GM12878 (cell line): Measurements from ENCODE around the gene SSRP1. TPM values are rescaled to one million over a fixed set of nuclear protein-coding genes. Genes with fewer than 3 reads are reported as not detected.

ENCODE experiments used
- ASH2L ChIP-seq: fragments of 300-600, 200-600 bp; sonication (generic); IDR thresholded peaks from 2 replicates; pipeline ENCODE4 v1.6.1; 2017; ENCODE audit warnings: low read depth, mild to moderate bottlenecking, borderline replicate concordance
- ATF7 ChIP-seq: fragments of 450-650 bp; IDR thresholded peaks from 2 replicates; pipeline ENCODE4 v1.6.1; 2016; ENCODE audit warnings: low read depth, mild to moderate bottlenecking
- BACH1 ChIP-seq: fragments of 450-650 bp; IDR thresholded peaks from 2 replicates; pipeline ENCODE4 v1.6.1; 2017; ENCODE audit warnings: mild to moderate bottlenecking, borderline replicate concordance
- CBX3 ChIP-seq: fragments of 200-600 bp; sonication (generic); IDR thresholded peaks from 2 replicates; pipeline ENCODE4 v1.6.1; 2016; ENCODE audit warnings: low read depth, borderline replicate concordance
- CEBPB ChIP-seq, 2 experiments: fragments of 150-350 bp in 1 of 2; IDR thresholded peaks; 2 replicates each; pipeline ENCODE4 v1.6.1; 2012 to 2014; ENCODE audit warnings: low read depth in 2 of 2, low read length in 2 of 2, borderline replicate concordance in 1 of 2, inconsistent platforms in 1 of 2
- CHD1 ChIP-seq: IDR thresholded peaks from 2 replicates; pipeline ENCODE4 v1.6.1; 2012; ENCODE audit warnings: low read depth, low read length, improper control_type of control experiment
- ELK1 ChIP-seq: IDR thresholded peaks from 2 replicates; pipeline ENCODE4 v1.6.1; 2012; ENCODE audit warnings: low read depth, low read length, improper control_type of control experiment
- HDGF ChIP-seq: fragments of 450-650 bp; IDR thresholded peaks from 2 replicates; pipeline ENCODE4 v1.6.1; 2016; ENCODE audit warnings: antibody characterized with exemption
- HSF1 ChIP-seq: fragments of 150-350 bp; IDR thresholded peaks from 2 replicates; pipeline ENCODE4 v1.6.1; 2014; ENCODE audit warnings: mild to moderate bottlenecking, low read depth, low read length
- IKZF2 ChIP-seq, 2 experiments: fragments of 450-650 bp; IDR thresholded peaks; 2 replicates each; pipeline ENCODE4 v1.6.1; 2017; ENCODE audit warnings: mild to moderate bottlenecking in 2 of 2, moderate library complexity in 2 of 2
- KDM1A ChIP-seq: fragments of 200-600 bp; sonication (generic); IDR thresholded peaks from 2 replicates; pipeline ENCODE4 v1.6.1; 2016; ENCODE audit warnings: borderline replicate concordance
- MLLT1 ChIP-seq: fragments of 450-650 bp; IDR thresholded peaks from 2 replicates; pipeline ENCODE4 v1.6.1; 2016; ENCODE audit warnings: mild to moderate bottlenecking
- NBN ChIP-seq: fragments of 450-650 bp; IDR thresholded peaks from 2 replicates; pipeline ENCODE4 v1.6.1; 2016
- NKRF ChIP-seq: fragments of 450-650 bp; conservative IDR thresholded peaks from 2 replicates; pipeline ENCODE4 v1.6.1; 2017; ENCODE audit warnings: mild to moderate bottlenecking, moderate library complexity
- PML ChIP-seq: IDR thresholded peaks from 2 replicates; pipeline ENCODE4 v1.6.1; 2012; ENCODE audit warnings: low read length, inconsistent platforms
- POLR2AphosphoS5 ChIP-seq: IDR thresholded peaks from 2 replicates; pipeline ENCODE4 v1.6.1; 2011; ENCODE audit warnings: mild to moderate bottlenecking, low read length, inconsistent platforms
- RELB ChIP-seq: fragments of 450-650 bp; IDR thresholded peaks from 2 replicates; pipeline ENCODE4 v1.6.1; 2017; ENCODE audit warnings: low read depth, mild to moderate bottlenecking, moderate library complexity
- SIX5 ChIP-seq: IDR thresholded peaks from 2 replicates; pipeline ENCODE4 v1.6.1; 2011; ENCODE audit warnings: mild to moderate bottlenecking, low read depth, low read length, moderate library complexity; ENCODE audit not compliant: severe bottlenecking
- SMAD1 ChIP-seq: fragments of 450-650 bp; IDR thresholded peaks from 2 replicates; pipeline ENCODE4 v1.6.1; 2018; ENCODE audit warnings: mild to moderate bottlenecking, low read depth; ENCODE audit not compliant: partially characterized antibody
- TCF3 ChIP-seq: IDR thresholded peaks from 2 replicates; pipeline ENCODE4 v1.6.1; 2012; ENCODE audit warnings: low read depth, mild to moderate bottlenecking, low read length, borderline replicate concordance; ENCODE audit not compliant: insufficient read depth
- ZNF217 ChIP-seq: fragments of 450-650 bp; IDR thresholded peaks from 2 replicates; pipeline ENCODE4 v1.6.1; 2017; ENCODE audit warnings: antibody characterized with exemption, mild to moderate bottlenecking
- ZNF24 ChIP-seq: fragments of 450-650 bp; IDR thresholded peaks from 2 replicates; pipeline ENCODE4 v1.6.1; 2017; ENCODE audit warnings: antibody characterized with exemption, mild to moderate bottlenecking
- polyA plus RNA-seq, 11 experiments: library from polyadenylated mRNA; depleted of rRNA in 4 of 11; unstranded in 6 of 11; stranded (reverse) in 5 of 11; fragments of >200 nt; fragmentation: Nextera tagmentation in 4 of 11; fragmentation: Illumina TruSeq in 1 of 11; extraction: Ambion mirVana in 4 of 11; extraction: Trizol in 1 of 11; gene quantifications; 1 replicate in 1 of 11; 2 replicates in 10 of 11; pipeline versions ENCODE4 v1.2.1 to v1.2.3, GENCODE V29; 2011 to 2016; ENCODE audit warnings: inconsistent platforms in 2 of 11, missing spikeins in 2 of 11, low read depth in 1 of 11
- total RNA-seq, 4 experiments: library from RNA; depleted of rRNA in 3 of 4; stranded (reverse); fragments of >200 nt in 3 of 4; fragmentation: Illumina TruSeq in 1 of 4; extraction: Trizol in 1 of 4; gene quantifications; 2 replicates each; pipeline versions ENCODE4 v1.2.1 to v1.2.3, GENCODE V29; 2013 to 2021

SSRP1 gene
- total and polyA plus RNA-seq, 10 of the 15 experiments (the other 5 are each of a cell fraction or from before 2014, with no cell fraction given): 73.6 to 279 (median 138) TPM

GRCh38 chr11:57322256-57323166 lies 13.2 kb downstream of the SSRP1 start (continued):
- TF ChIP-seq HSF1 (no peak), PML (no peak), ATF7 (no peak), ASH2L (no peak), SMAD1 (no peak), ZNF24 (no peak), CHD1 (no peak), NBN (peak; percentile 19; the same call in 1 of the 2 replicates), KDM1A (no peak), ELK1 (no peak), TCF3 (no peak), SIX5 (no peak), MLLT1 (no peak), BACH1 (no peak), ZNF217 (no peak), CEBPB (IDR thresholded peaks at IDR 0.05; ENCODE audit: borderline replicate concordance in 1 of 2, low read depth in 2 of 2, low read length in 2 of 2) (no peak), CBX3 (no peak), POLR2AphosphoS5 (no peak), HDGF (0 out of 2 replicates have a peak, but pooled peaks have one; percentile 17), RELB (peak; percentile 73), IKZF2 (IDR thresholded peaks at IDR 0.05) (peak; percentile 64 to 70), NKRF (no peak)
